Stimulated activated naive B cell treated with anti-CD40 and anti-IgM and Interleukin-4, amounts not matched to agents 10 μg/mL and 1 μg/mL and 100 μg/mL, for 72 hours (primary cell): ENCODE data around the gene ABCB8.
"Not testable (repeated sequence)": the region's sequence is repeated elsewhere in the genome, so short reads cannot be mapped to it uniquely, and the experiment has no call there.

Experiments
- ATAC-seq, 2 donors: fragments of 150-1000 bp; cut with Tn5 transposase; replicated peaks; 2 replicates each; pipeline ENCODE4 v1.10.0; 2021; ENCODE audit warnings: moderate library complexity in 1 of 2
- DNase-seq: peaks from one replicate; pipeline ENCODE4 v3.0.0; 2021
- H3K27ac Mint-ChIP-seq: one replicate; pipeline ENCODE4 v1.8.0; 2022; ENCODE audit warnings: mild to moderate bottlenecking, mixed read lengths
- H3K27me3 Mint-ChIP-seq, 2 donors: one replicate each; pipeline ENCODE4 v1.8.0; 2022; ENCODE audit warnings: mixed read lengths in 2 of 2
- H3K36me3 Mint-ChIP-seq, 2 donors: one replicate each; pipeline ENCODE4 v1.8.0; 2022; ENCODE audit warnings: mixed read lengths in 2 of 2, mild to moderate bottlenecking in 1 of 2
- H3K4me1 Mint-ChIP-seq, 2 donors: one replicate each; pipeline ENCODE4 v1.8.0; 2022; ENCODE audit warnings: mixed read lengths in 2 of 2, mild to moderate bottlenecking in 1 of 2
- H3K4me3 Mint-ChIP-seq, 2 donors: one replicate each; pipeline ENCODE4 v1.8.0; 2022; ENCODE audit warnings: mild to moderate bottlenecking in 2 of 2, mixed read lengths in 2 of 2, moderate library complexity in 1 of 2
- H3K9me3 Mint-ChIP-seq, 2 donors: one replicate each; pipeline ENCODE4 v1.8.0; 2022; ENCODE audit warnings: mixed read lengths in 2 of 2, mild to moderate bottlenecking in 1 of 2

ABCB8 gene

DNA sequence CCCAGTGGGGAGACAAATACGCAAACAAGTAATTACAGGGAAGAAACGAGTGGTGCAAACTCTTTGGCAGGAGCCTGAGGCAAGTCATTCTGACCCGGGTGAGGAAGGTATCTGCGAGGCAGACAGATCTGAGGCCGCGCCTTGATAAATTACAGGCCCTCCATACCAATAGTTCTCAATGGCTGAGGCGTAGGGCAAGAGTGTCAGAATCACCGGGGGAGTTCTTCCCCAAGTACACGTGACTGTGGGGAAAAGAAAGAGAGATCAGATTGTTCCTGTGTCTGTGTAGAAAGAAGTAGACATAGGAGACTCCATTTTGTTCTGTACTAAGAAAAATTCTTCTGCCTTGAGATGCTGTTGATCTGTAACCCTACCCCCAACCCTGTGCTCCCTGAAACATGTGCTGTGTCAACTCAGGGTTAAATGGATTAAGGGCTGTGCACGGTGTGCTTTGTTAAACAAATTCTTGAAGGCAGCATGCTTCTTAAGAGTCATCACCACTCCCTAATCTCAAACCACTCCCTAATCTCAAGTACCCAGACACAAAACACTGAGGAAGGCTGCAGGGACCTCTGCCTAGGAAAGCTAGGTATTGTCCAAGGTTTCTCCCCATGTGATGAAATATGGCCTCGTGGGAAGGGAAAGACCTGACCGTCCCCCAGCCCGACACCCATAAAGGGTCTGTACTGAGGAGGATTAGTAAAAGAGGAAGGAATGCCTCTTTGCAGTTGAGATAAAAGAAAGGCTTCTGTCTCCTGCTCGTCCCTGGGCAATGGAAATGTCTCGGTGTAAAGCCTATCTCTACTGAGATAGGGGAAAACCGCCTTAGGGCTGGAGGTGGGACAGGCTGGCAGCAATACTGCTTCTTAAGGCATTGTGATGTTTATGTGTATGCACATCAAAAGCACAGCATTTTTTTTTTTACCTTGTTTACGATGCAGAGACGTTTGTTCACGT lies 1.2 kb upstream of the ABCB8 start:
- H3K9me3 Mint-ChIP-seq, ATAC-seq, DNase-seq: not testable (repeated sequence)
- Mint-ChIP-seq H3K27ac (peak overlapping the region; percentile 97), H3K36me3 (peaks cover 9 to 12% of the 10 kb centered on the region in 2 donors), H3K4me1 (peaks cover 16 to 27% of the 10 kb centered on the region in 2 donors), H3K27me3 (peaks cover 16 to 23% of the 10 kb centered on the region in 2 donors), H3K4me3 (peak overlapping the region; percentile 92 to 98)

DNA sequence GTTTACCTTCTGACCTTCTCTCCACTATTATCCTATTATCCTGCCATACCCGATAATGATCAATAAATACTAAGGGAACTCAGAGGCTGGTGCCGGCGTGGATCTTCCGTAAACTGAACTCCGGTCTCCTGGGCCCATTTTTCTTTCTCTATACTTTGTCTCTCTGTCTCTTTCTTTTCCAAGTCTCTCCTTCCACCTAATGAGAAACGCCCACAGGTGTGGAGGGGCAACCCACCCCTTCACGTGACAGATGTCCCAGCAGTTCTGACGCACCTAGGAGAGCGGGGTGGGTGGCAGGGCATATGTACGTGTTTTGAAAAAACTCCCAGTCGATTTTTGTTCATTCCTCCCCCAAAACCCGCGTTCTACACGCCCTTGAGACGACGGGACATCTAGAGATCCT lies 521 bp upstream of the ABCB8 start:
- Mint-ChIP-seq H3K36me3 (peaks cover 10 to 14% of the 10 kb centered on the region in 2 donors), H3K27ac (peak overlapping the region; percentile 97), H3K4me3 (peak overlapping the region; percentile 92 to 98), H3K27me3 (peaks cover 16 to 22% of the 10 kb centered on the region in 2 donors), H3K4me1 (peaks cover 17 to 29% of the 10 kb centered on the region in 2 donors)
- DNase-seq, H3K9me3 Mint-ChIP-seq: not testable (repeated sequence)
- peak; percentile 5 to 15 for ATAC-seq

DNA sequence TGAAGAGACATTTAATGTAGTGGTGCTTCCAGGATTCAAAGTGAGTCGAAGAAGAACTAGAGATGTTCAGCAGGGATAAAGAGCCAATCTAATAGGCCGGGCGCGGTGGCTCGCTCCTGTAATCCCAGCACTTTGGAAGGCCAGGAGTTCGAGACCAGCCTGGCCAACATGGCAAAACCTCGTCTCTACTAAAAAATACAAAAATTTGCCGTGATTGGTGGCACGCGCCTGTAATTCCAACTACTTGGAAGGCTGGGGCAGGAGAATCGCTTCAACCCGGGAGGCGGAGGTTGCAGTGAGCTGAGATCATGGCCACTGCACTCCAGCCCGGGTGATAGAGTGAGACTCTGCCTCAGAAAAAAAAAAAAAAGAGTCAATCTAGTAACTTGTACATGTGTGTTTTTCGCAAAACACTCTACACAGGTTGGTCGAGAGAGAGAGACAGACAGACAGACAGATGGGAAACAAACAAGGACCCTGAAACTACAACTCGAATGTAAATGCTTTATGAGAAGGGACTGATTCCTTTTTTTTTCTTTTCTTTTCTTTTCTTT lies 775 bp downstream of the ABCB8 start:
- Mint-ChIP-seq H3K27me3 (peaks cover 9 to 10% of the 10 kb centered on the region in 2 donors), H3K4me1 (peaks cover 17 to 29% of the 10 kb centered on the region in 2 donors), H3K4me3 (peak overlapping the region; percentile 92 to 98), H3K27ac (peak overlapping the region; percentile 97), H3K36me3 (peaks cover 10 to 14% of the 10 kb centered on the region in 2 donors), H3K9me3 (no peaks in the 10 kb centered on the region)
- ATAC-seq (no peak), DNase-seq (no peak)

DNA sequence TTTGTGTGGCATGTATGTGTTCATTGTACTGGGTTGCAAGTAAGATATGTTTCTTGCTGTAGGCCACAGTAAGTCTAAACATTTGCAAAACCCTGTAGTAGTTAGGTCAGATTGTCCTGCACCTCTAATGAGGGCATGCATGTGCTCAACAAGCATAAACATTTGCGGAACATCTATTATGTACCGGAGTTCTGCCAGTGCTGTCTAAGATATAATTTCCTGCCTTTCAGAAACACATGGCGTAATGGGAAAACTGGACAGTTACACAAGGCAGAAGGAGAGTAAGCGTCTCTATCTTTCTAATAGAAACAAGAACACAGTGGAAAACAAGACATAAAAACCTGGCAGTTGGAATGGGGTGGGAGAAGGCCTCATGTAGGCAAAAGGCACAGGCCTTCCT lies 2.8 kb downstream of the ABCB8 start:
- H3K36me3 Mint-ChIP-seq, result peaks cover 15 to 19% of the 10 kb centered on the region in 2 donors
- H3K4me1 Mint-ChIP-seq, result peaks cover 17 to 29% of the 10 kb centered on the region in 2 donors
- ATAC-seq (no peak), DNase-seq (no peak)
- H3K27me3 Mint-ChIP-seq, result no peaks in the 10 kb centered on the region
- H3K9me3 Mint-ChIP-seq, result no peaks in the 10 kb centered on the region
- no peak overlapping the region for H3K27ac Mint-ChIP-seq
- no peak overlapping the region for H3K4me3 Mint-ChIP-seq

DNA sequence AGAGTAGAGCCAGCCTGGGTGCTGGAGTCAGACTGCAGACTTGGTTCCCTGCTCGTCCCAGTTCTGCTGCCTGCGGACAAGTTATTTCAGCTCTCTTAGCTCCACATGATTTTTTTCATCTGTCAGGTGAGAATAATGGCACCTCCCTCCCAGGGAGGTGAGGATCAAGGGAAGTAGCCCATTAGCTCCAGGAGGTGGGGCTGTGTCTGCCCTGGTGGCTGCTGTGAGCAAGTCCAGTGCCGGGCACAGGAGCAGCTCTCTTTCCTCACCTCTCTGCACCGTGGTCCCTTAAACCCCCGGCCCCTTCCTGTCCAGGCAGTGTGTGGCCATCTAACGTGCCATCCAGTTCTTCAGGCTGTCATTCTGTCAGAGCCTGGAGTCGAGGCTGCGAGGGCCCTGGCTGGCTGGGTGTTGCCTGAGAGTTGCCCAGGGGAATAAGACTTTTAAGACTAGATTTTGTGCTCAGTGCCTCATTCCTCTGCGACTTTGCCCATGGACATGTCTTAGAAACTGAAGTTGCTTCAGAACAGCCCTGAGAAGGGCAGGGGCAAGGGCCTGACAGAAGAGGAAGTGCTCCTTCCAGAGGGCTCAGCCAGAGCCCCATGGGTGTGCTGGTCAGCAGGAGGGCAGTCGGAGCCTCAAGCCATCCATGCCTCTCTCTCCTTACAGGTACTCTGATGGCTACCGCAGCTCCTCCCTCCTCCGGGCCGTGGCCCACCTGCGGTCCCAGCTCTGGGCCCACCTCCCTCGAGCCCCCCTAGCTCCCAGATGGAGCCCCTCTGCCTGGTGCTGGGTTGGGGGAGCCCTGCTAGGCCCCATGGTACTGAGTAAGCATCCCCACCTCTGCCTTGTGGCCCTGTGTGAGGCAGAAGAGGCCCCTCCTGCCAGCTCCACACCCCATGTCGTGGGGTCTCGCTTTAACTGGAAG lies 5.0 kb downstream of the ABCB8 start:
- H3K36me3 Mint-ChIP-seq, result peaks cover 24 to 31% of the 10 kb centered on the region in 2 donors
- ATAC-seq (no peak), DNase-seq (no peak)
- H3K4me1 Mint-ChIP-seq, result peaks cover 12 to 20% of the 10 kb centered on the region in 2 donors
- no peak overlapping the region for H3K4me3 Mint-ChIP-seq
- H3K9me3 Mint-ChIP-seq, result no peaks in the 10 kb centered on the region
- H3K27me3 Mint-ChIP-seq, result no peaks in the 10 kb centered on the region
- no peak overlapping the region for H3K27ac Mint-ChIP-seq

DNA sequence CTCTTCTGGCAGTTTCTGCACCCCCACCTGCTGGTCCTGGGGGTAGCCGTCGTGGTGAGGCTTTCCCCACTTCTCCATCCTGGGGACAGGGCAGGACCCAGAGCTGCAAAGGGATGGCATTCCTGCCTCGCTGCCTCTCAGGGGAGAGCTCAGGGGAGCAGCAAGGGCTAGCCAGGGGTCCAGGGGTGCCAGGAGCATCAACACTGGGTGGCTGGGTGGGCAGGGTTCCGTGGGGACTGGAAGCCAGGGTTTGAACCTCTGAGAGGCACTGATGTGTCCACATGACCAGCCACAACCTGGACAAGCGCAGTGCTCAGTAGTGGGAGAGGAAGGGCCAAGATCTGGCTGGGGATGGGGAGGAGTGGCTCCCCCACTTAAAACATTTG lies 5.6 kb downstream of the ABCB8 start:
- Mint-ChIP-seq H3K27ac (no peak overlapping the region), H3K36me3 (peaks cover 25 to 31% of the 10 kb centered on the region in 2 donors), H3K4me3 (no peak overlapping the region), H3K27me3 (no peaks in the 10 kb centered on the region), H3K9me3 (no peaks in the 10 kb centered on the region), H3K4me1 (peaks cover 14 to 22% of the 10 kb centered on the region in 2 donors)
- ATAC-seq, result no peak
- no peak for DNase-seq

DNA sequence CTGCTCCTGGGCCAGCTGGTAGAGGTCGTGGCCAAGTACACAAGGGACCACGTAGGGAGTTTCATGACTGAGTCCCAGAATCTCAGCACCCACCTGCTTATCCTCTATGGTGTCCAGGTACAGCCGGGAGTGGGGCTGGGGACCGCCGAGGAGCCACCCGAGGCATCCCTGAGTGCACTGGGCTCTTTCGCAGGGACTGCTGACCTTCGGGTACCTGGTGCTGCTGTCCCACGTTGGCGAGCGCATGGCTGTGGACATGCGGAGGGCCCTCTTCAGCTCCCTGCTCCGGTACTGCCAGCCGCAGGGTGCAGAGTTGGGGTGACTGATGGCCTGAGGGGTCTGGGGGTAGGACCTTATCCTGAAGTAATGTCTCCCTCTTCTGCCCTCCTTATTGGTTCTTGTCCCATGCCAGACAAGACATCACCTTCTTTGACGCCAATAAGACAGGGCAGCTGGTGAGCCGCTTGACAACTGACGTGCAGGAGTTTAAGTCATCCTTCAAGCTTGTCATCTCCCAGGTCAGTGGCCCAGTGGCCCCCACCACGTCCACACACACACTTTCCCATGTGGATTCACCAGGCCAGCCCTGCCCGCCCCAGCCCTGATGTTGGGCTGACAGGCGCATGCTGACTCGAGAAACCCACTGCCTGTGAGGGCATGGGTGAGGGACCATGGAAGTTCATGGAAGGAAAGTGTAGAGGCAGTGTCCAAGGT lies 6.2 kb downstream of the ABCB8 start:
- Mint-ChIP-seq H3K27me3 (no peaks in the 10 kb centered on the region), H3K27ac (no peak overlapping the region), H3K4me1 (peaks cover 14 to 22% of the 10 kb centered on the region in 2 donors), H3K4me3 (no peak overlapping the region), H3K9me3 (no peaks in the 10 kb centered on the region), H3K36me3 (peaks cover 26 to 33% of the 10 kb centered on the region in 2 donors)
- DNase-seq, result no peak
- ATAC-seq, result no peak

DNA sequence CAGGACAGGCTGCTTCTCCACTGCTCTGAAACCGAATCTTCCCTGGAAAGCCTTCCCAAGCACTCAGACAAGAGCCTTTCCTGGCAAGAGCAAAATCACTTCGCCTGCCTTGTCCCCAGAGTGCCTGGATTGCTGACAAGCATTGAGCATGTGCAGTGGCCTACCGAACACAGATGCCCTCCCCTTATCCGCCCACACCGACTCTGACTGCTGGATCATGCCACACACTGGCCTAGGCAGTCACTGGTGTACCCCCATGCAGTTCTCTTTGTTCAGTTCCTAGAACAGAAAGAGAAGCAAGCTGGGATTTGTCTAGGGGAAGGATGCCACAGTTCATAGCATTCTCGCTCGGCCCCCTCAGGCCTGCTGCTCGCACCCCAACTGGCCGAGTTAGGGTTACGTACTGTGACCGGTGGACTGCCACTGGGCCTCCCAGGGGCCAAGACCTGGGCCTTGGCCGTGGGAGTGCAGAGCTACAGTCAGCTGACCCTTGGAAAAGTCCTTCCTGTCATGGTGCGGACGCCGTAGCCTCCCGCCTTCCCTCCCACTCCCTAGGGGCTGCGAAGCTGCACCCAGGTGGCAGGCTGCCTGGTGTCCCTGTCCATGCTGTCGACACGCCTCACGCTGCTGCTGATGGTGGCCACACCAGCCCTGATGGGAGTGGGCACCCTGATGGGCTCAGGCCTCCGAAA lies 6.9 kb downstream of the ABCB8 start:
- Mint-ChIP-seq H3K9me3 (no peaks in the 10 kb centered on the region), H3K36me3 (peaks cover 29% of the 10 kb centered on the region in 2 donors), H3K27ac (no peak overlapping the region), H3K27me3 (no peaks in the 10 kb centered on the region), H3K4me3 (no peak overlapping the region), H3K4me1 (peaks cover 17 to 26% of the 10 kb centered on the region in 2 donors)
- no peak for ATAC-seq
- no peak for DNase-seq

DNA sequence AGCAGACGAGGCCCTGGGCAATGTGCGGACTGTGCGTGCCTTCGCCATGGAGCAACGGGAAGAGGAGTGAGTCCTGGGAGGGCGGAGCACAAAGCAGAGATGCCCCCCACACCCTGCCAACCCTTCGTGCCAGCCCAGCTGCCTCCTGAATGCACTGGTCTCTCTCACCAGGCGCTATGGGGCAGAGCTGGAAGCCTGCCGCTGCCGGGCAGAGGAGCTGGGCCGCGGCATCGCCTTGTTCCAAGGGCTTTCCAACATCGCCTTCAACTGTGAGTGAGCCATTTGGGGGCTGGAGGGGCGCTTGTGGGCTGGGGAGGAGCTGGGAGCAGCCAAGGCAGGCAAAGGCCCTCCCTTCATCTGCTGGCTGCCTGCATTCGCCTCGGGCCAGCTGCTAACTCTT lies 7.7 kb downstream of the ABCB8 start:
- Mint-ChIP-seq H3K4me3 (no peak overlapping the region), H3K9me3 (no peaks in the 10 kb centered on the region), H3K4me1 (peaks cover 17 to 28% of the 10 kb centered on the region in 2 donors), H3K36me3 (peaks cover 29% of the 10 kb centered on the region in 2 donors), H3K27ac (no peak overlapping the region), H3K27me3 (no peaks in the 10 kb centered on the region)
- DNase-seq (no peak), ATAC-seq (no peak)

DNA sequence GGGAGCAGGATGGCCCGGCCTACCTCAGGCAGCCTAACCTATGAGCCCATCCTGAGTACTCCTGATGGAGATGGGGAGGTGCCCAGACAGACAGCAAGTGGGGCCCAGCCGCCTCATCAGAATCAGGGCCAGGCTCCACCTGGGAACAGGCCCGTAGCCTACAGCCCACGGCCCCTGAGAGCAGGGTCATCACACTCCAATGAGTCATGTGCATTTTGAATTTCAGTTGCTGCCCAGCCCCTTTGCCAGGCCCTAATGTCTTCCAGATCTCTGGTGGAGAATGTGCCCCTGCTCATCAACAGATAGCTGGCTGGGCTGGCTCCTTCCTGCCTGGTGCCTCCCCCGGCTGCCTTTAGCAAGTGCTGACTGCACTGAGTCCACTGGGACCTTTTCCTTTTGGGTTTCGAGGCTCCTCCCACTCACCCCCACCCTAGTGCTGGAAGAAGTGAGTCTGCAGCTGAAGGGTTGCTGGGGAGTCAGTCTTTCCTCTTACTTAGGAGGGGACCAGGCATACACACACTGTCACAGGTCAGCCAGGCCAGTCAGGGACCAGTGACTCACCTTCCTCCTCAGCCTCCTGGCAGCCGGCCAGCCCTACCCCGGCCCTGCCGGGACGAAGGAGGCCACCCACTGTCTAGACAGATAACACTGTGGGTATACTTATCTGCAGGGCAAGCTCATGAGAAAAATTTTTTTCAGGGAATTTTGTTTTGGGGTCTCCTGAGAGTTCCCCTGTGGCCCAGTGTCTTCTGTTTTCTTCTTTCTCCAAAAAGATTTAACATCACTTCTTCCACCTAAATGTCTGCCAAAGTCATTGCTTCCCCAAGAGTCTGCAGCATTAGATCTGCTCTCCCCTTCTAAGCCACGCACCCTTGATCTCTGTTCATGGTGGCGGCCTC lies 10.9 kb downstream of the ABCB8 start:
- Mint-ChIP-seq H3K36me3 (peaks cover 37 to 42% of the 10 kb centered on the region in 2 donors), H3K9me3 (no peaks in the 10 kb centered on the region), H3K4me3 (peak overlapping the region; percentile 37 to 56), H3K27me3 (no peaks in the 10 kb centered on the region), H3K27ac (peak overlapping the region; percentile 87), H3K4me1 (peaks cover 14 to 21% of the 10 kb centered on the region in 2 donors)
- DNase-seq, result peak; percentile 71
- ATAC-seq, result peak; percentile 92 to 95

DNA sequence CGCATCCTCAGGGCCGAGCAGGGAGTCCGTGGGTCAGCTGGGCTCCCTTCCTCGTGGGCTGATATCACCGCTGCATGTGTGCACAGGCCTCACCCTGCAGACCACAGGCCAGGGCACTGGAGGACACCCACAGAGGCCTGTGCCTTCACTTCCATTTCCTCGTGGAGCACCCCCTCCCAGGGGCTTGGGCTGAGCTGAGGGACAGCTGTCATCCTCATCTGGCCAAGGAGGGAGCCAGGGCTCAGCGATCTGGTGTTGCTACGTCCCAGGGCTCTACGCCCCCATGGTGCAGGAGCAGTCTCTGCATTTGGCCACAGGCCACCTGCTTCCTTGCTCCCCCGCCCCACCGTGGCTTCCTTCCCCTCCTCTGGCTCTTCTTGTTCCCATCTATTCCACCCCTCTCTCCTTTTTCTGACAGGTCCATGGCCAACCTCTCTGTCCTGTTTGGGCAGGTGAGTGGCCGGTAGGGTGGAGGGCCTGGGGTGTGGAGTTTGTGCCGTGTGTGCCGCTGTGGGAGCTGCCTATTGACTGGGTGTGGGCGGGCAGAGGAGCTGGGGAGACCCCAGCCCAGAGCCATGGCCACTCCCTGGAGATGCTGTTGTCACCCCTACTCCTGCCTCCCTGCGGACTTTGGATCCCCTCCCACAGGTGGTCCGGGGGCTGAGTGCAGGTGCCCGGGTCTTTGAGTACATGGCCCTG lies 11.7 kb downstream of the ABCB8 start:
- Mint-ChIP-seq H3K4me3 (peak overlapping the region in 1 of 2 donors; percentile 25), H3K27ac (peak overlapping the region; percentile 87), H3K36me3 (peaks cover 40 to 42% of the 10 kb centered on the region in 2 donors), H3K4me1 (peaks cover 14 to 21% of the 10 kb centered on the region in 2 donors), H3K9me3 (no peaks in the 10 kb centered on the region), H3K27me3 (no peaks in the 10 kb centered on the region)
- no peak for DNase-seq
- ATAC-seq, result peak; percentile 3 to 17
